ENCODE data around the gene EIF1AX.

EIF1AX gene

GRCh38 chrX:20124964-20125363, 16.7 kb downstream of the EIF1AX start:
- DNase-seq = no peak

- no peak for DNase-seq
These were observed 23.4 kb downstream of the EIF1AX start for GRCh38 chrX:20118065-20118824.

- no peak for DNase-seq
These were observed 24.9 kb downstream of the EIF1AX start, which contains the start of gene MAP7D2 for GRCh38 chrX:20116577-20117240. Gene MAP7D2, minus strand, starts transcription at chrX:20116907. Its CDS starts 28 bp downstream, at chrX:20116879.

GRCh38 chrX:20116087-20116576, 25.5 kb downstream of the EIF1AX start:
- no peak for DNase-seq

- DNase-seq = no peak
These were observed 29.4 kb downstream of the EIF1AX start for GRCh38 chrX:20112022-20112774.

GRCh38 chrX:20111271-20111670, 30.4 kb downstream of the EIF1AX start:
- no peak for DNase-seq

GRCh38 chrX:20101934-20102581, 39.6 kb downstream of the EIF1AX start:
- no peak for DNase-seq

GRCh38 chrX:20091499-20091898, 50.1 kb downstream of the EIF1AX start:
- DNase-seq = no peak

GRCh38 chrX:20089845-20090244, 51.8 kb downstream of the EIF1AX start:
- DNase-seq = no peak

- no peak for DNase-seq
These were observed 61.4 kb downstream of the EIF1AX start for GRCh38 chrX:20080277-20080676.
